ENCODE results near the gene PTPRH.

GRCh38 chr19:55251341-55252081, 42.2 kb upstream of the PTPRH start:
- TF ChIP-seq, protein P1, sequence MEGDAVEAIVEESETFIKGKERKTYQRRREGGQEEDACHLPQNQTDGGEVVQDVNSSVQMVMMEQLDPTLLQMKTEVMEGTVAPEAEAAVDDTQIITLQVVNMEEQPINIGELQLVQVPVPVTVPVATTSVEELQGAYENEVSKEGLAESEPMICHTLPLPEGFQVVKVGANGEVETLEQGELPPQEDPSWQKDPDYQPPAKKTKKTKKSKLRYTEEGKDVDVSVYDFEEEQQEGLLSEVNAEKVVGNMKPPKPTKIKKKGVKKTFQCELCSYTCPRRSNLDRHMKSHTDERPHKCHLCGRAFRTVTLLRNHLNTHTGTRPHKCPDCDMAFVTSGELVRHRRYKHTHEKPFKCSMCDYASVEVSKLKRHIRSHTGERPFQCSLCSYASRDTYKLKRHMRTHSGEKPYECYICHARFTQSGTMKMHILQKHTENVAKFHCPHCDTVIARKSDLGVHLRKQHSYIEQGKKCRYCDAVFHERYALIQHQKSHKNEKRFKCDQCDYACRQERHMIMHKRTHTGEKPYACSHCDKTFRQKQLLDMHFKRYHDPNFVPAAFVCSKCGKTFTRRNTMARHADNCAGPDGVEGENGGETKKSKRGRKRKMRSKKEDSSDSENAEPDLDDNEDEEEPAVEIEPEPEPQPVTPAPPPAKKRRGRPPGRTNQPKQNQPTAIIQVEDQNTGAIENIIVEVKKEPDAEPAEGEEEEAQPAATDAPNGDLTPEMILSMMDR (conservative IDR thresholded peaks at IDR 0.05), result no peak
- no peak for TF ChIP-seq ZFX (IDR thresholded peaks at IDR 0.05)

Measured in C4-2B (cell line).